ENCODE measurements around the gene KIAA1755.

GRCh38 chr20:38193586-38194105 is 66.9 kb downstream of the KIAA1755 start:
- no peak for TF ChIP-seq CTCF (IDR thresholded peaks at IDR 0.05 in 2 of 3, conservative IDR thresholded peaks at IDR 0.05 in 1 of 3; ENCODE audit: control insufficient read depth in 2 of 3, extremely low read depth in 1 of 3, insufficient read depth in 1 of 3, low read depth in 3 of 3, low read length in 3 of 3)
- no peak for TF ChIP-seq POLR2A (IDR thresholded peaks at IDR 0.05; ENCODE audit: low read depth, low read length)
- no peak for TF ChIP-seq CHD1 (IDR thresholded peaks at IDR 0.05; ENCODE audit: low read depth, low read length)
- TF ChIP-seq TBL1XR1 (IDR thresholded peaks at IDR 0.05; ENCODE audit: low read depth, low read length), result no peak
- TF ChIP-seq FOS (IDR thresholded peaks at IDR 0.05; ENCODE audit: borderline replicate concordance, extremely low read depth, insufficient read length), result no peak
- TF ChIP-seq RELA (IDR thresholded peaks at IDR 0.05; ENCODE audit: borderline replicate concordance, partially characterized antibody), result no peak
- no peak for TF ChIP-seq YY1 (IDR thresholded peaks at IDR 0.05; ENCODE audit: low read depth, low read length)
- TF ChIP-seq ESRRA (IDR thresholded peaks at IDR 0.05; ENCODE audit: low read length), result no peak
- no peak for TF ChIP-seq EGR1 (IDR thresholded peaks at IDR 0.05; ENCODE audit: borderline replicate concordance in 1 of 2, low read depth in 2 of 2, low read length in 2 of 2)
- no peak for TF ChIP-seq HDGF (IDR thresholded peaks at IDR 0.05)
- TF ChIP-seq CREB1 (IDR thresholded peaks at IDR 0.05; ENCODE audit: low read depth), result no peak
- TF ChIP-seq, protein P1, sequence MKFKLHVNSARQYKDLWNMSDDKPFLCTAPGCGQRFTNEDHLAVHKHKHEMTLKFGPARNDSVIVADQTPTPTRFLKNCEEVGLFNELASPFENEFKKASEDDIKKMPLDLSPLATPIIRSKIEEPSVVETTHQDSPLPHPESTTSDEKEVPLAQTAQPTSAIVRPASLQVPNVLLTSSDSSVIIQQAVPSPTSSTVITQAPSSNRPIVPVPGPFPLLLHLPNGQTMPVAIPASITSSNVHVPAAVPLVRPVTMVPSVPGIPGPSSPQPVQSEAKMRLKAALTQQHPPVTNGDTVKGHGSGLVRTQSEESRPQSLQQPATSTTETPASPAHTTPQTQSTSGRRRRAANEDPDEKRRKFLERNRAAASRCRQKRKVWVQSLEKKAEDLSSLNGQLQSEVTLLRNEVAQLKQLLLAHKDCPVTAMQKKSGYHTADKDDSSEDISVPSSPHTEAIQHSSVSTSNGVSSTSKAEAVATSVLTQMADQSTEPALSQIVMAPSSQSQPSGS (IDR thresholded peaks at IDR 0.05; ENCODE audit: low read length), result no peak

Data from GM12878 (cell line).